GM18511 (cell line): ENCODE results near the gene CSAD.

Experiments used
- ATAC-seq: cut with Tn5 transposase; IDR thresholded peaks from one replicate; pipeline ENCODE4 v1.9.1; 2021; ENCODE audit warnings: mild to moderate bottlenecking, moderate library complexity; ENCODE audit not compliant: unreplicated experiment

The CSAD gene, protein sequence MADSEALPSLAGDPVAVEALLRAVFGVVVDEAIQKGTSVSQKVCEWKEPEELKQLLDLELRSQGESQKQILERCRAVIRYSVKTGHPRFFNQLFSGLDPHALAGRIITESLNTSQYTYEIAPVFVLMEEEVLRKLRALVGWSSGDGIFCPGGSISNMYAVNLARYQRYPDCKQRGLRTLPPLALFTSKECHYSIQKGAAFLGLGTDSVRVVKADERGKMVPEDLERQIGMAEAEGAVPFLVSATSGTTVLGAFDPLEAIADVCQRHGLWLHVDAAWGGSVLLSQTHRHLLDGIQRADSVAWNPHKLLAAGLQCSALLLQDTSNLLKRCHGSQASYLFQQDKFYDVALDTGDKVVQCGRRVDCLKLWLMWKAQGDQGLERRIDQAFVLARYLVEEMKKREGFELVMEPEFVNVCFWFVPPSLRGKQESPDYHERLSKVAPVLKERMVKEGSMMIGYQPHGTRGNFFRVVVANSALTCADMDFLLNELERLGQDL

DNA sequence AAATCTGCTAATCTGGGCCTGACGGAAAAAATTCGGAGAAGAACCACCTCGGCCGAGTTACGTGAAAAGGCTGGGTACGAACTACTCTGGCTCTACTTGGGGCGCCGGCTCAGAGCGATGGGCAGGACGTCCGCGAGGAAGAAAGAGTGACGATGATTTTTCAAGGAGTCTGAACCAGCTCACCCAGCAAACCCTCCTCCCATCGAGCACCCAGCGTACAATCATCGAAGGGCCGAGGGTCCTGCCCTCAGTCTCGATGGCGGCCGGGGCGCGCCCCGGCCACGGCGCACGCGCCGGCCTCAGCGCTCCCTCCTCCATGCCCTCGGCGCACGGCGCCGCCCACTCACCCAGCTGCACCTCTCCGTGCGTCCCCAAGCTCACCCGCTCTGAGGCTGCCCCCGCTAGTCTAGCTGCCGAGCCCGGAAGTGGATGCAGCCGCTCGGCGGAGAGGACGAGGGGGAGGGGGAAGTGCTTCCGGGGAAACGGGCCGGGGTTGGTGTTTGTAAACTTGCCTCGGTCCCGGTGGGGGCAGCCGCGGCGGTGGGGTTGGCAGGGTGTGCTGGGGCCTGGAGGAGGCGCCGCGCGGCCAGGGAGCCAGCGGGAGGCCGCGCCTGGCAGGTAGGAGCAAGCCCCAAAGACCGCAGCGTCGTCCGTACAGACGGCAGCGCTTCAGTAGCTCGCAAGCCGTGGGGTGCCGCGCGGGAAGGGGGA, at the start of gene CSAD, which contains the start of gene ZNF740:
TSS of gene CSAD (minus strand) at position 706 of the 711 bp plus-strand sequence. CDS start 7,455 bp downstream, outside the sequence.
TSS of gene ZNF740 (plus strand) at position 503 of the 711 bp plus-strand sequence. CDS start 1,262 bp downstream, outside the sequence.
- ATAC-seq, result peak; percentile 92

DNA sequence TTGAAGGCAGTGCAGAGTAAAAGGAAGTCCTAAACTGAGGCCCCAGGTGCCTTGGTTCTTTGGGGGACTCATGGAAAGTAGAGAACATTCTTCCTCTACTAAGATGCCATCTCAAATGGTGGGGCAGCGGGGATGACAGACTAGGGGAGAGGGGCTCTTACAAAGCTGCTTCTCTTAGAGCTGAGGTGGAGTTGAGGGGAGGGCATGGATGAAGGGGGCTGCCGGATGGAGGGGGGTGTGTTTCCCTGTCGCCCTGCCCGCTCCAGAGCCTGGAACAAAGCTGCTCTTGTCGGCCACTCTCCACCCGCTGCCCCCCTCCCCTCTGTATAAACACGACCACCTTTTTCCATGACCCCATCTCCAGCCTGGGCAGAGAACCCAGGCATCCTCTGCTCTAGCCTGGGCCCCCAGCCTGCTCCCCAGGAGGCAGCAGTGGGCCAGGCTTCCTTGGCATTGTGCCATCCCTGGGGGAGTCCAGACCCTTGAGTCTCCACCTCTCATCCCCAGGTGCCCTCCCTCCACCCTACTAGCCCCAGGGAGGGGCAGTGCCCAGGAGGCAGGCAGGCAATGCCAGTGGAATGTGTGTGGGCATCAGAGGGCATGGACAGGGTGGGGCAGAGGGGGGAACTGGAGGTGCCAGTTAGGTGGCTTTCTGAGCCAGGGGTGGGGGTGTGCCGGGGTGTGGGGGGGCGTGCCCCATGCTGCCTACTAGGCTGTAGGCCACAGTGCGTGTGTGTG, 49.6 kb upstream of the CSAD start:
- ATAC-seq, result no peak

DNA sequence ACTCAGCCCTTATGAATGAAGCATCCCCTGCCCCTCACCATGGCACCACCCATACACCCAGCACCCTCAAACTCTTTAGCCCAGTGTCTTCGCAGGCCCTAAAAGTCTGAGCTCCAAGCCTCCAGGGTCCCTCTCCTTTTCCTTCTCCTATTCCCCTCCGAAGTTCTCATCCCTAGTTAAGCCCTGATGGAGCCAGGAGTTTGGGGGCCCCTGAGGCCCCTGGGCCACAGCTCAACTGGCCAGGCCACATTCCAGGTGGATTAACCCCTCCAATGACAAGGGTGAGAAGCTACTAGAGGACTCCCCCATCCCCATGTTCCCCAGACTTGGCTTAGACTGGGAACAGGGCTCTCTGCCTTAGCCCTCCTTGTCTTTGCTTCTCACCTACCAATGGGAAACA, 48.7 kb upstream of the CSAD start:
- no peak for ATAC-seq

DNA sequence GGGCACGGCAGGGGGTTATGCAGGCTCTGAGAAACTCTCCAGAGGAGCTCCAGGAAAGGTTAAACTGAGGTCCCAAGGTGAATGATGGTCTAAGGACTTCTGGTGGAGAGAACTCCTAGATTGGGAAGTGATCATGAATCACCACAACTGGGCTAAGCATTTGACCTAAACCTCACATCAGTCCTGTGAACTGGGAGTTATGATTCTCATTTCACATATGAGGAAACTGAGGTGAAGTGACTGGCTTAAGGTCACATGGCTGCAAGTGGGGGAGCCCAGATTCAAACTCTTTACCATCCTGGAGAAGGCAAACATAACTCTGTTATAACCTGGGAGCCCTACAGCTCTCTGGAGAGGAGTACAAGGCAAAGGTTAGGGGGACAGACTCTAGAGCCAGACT, 47.1 kb upstream of the CSAD start:
- ATAC-seq, result no peak

DNA sequence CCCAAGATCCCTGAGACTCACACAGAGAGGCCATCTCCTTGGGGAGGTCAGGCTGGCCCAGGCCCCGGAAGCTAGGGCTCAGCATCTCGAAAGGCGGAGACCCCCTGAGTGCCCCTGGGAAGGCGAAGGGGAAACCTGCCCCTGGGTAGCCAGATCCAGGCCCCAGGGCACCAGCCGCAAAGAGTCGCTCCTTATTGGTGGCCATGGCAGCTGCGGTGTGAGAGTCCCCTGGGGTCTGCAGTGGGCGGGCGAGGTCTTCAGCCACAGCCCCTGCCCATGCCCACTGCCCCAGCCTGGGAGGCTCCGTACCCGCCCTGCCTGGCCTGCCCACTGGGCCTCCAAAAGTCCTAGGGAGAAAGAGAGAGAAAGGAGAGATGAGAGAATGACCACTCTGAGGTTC, 46.6 kb upstream of the CSAD start:
- no peak for ATAC-seq

DNA sequence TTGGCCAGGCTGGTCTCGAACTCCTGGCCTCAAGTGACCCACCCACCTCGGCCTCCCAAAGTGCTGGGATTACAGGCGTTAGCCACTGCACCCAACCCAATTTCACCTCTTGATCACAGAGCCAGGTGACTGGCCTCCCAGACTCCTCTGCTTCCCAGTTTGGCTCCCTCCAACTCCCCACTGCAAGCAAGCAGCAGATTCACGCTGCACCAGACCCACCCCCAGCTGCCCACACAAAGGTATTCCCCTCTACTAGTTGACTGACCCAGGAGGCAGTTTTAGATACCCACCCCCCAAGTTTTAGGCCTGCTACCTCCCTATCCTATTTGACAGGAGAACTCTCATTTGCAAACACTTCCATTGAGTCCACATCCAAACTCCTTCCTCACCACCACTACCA, 46.1 kb upstream of the CSAD start:
- ATAC-seq, result no peak

DNA sequence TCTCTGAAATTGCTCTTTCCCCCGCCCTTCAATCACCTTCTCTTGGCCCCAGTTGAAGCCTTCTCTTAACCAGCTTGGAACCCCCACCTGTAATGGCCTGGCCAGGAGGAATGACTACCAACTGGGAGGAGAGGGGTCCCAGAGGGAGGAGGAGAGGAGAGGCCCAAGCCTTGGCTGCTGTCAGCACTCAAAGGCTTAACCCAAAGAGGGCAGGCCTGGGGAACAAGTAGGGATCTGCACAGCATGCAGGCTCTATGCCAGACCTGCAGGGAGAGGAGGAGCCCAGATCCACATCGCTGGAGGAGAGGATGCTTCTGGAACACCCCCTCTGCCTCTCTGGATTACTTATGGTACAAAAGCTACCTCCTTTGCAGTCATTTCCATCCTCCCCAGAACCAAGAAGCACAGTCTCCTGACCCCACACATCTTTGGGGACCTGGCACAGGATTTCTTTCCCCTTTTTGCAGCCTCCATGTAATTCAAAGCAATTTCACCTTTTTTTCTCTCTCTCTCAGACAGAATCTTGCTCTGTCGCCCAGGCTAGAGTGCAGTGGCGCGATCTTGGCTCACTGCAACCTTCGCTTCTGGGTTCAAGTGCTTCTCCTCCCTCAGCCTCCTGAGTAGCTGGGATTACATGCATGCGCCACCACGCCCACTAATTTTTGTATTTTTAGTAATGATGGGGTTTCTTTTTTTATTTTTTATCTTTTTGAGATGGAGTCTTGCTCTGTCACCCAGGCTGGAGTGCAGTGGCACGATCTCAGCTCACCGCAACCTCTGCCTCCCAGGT, 45.1 kb upstream of the CSAD start:
- ATAC-seq, result no peak

DNA sequence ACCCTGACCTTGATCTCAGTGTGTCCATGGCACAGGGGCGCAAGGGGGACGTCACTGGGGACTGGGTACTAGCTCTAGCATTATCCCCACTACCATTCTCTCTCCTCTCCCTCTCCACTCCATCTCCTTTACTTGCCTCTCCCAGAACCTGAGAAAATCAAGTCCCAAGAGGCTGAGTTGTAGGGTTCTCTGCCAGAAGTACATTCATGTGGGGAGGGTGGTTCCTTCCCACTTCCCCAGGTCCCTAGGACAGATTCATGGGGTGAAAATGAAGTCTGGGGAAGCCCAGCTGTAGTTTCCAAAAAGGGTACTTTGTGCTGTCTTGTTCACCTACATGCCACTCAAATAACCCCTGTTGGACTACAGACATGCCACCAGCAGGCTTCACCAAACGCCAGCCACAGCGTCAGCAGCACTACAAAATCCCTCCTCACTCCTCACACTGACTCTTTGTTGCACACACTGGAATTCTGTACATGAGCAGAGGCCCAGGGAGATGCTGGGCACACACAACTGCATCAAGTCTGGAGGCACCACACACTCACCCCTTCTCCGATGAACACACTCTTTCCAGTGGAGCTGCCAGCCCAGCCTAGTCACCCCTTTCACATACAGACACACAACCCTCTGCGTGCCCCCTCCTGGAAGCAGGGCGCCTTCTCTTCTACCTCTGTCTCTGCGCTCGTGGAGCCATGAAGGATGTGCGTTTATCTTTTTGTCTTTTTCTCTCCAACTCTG, 44.3 kb upstream of the CSAD start:
- no peak for ATAC-seq

DNA sequence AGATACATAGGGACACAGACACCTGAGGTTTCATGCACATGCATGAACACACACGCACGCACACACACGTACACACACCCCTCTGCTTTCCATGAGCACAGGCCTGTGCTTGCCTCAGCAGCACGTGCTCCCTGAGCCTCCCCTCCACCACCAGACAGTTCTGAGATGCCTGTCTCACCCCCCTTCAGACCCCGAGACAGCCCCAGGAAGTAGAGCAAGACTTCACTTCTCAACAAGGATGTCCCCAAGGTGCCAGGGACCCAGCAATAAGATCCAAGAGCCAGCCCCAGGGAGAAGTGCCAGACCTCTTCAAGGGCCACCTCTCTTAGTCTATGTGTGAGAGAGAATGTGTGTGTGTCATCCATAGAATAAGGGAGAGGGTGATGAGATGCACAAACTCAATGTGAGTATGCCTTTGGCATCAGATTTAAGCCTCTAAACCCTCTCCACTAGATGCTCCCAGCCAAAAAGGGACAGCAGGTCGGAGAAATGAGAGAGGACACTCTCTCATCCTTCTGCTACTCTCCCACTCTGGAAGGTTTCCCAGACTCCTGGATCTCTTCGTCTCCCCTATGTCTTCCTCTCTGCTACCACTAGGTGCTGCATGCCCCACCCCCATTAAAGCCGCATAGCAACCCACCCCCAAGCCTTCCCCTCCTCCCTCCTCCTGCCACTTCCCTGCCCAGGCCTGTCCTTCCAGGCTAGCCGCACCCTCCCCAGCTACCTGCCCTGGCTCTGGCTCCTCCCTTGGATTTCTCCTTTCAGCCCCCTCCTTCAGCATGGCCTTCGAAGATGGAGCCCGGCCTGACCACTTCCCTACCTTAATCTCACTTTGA, 43.6 kb upstream of the CSAD start:
- ATAC-seq, result no peak

DNA sequence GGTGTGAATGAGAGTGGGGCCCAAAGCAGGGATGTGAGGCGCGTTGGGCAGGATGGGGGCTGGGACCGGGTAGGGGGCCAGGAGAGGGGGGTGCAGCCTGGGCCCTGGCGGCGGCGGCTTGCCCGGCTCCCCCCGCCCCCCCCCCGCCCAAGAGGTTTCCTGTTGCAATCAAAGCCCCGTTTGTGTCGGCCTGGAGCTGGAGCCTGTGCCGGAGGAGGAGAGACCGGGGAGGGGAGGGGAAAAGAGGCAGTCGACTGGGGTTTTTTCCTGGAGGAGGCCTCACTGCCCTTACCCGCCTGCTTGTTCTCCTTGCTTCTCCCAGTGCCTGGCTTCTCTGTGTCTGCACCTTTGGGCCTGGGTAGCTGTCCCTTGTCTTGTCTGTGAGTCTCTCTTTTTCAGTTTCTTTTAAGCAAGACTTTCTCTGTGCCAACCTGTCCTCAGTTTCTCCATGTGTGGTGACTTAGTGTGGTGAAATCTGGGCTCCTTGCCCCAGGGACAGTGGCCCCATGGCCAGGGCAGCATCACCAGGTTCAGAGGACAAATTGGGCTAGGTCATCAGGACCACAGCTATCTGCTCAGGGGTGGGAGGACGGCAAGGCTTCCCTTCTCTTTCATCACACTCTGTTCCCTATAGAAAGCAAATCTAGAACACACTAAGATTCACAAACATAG, 42.8 kb upstream of the CSAD start:
- no peak for ATAC-seq

DNA sequence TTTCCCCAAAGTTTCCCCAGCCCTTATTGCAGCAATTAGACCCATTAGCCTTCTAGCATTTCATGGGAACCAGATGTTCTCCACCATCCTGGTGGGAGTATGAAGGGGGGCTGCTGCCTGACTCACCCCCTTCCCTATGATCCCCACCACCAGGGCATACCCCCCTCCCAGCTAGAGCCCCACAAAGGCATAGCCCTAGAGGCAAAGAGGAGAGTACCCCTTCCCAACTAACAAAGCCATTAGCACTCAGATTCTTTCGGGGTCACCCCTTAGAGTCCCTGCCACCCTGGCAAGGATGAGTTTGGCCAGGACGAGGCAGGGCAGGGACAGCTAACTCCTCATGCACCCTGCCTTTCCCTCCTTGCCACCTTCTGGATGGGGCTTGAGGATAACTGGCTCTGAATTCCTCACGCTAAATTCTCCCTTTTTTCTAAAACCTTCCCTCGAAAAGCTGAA, 42.1 kb upstream of the CSAD start:
- no peak for ATAC-seq

DNA sequence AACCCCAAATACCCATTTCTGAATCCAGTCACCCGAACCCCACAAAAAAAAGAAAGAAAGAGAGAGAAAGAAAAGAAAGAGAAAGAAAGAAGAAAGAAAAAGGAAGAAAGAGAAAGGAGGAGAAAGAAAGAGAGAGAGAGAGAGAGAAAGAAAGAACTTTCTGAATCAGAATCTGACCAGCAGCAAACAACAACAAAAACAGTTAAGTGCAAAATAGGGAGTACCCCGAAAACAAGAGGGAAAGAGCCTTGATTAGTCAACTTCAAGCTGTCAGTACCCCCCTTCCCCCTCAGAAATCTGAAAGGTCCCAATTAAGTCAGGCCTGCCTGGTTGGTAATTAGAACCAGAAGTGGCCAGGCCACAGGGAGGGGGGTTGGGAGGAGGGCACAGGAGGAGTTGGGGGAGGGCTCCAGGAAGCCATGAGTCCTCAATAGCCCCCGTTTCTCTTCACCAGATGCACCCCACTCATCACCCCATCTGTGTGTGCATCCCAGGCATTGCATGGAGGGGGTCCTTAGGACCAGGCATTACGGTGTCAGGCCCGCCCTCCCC, 41.5 kb upstream of the CSAD start:
- ATAC-seq, result no peak

DNA sequence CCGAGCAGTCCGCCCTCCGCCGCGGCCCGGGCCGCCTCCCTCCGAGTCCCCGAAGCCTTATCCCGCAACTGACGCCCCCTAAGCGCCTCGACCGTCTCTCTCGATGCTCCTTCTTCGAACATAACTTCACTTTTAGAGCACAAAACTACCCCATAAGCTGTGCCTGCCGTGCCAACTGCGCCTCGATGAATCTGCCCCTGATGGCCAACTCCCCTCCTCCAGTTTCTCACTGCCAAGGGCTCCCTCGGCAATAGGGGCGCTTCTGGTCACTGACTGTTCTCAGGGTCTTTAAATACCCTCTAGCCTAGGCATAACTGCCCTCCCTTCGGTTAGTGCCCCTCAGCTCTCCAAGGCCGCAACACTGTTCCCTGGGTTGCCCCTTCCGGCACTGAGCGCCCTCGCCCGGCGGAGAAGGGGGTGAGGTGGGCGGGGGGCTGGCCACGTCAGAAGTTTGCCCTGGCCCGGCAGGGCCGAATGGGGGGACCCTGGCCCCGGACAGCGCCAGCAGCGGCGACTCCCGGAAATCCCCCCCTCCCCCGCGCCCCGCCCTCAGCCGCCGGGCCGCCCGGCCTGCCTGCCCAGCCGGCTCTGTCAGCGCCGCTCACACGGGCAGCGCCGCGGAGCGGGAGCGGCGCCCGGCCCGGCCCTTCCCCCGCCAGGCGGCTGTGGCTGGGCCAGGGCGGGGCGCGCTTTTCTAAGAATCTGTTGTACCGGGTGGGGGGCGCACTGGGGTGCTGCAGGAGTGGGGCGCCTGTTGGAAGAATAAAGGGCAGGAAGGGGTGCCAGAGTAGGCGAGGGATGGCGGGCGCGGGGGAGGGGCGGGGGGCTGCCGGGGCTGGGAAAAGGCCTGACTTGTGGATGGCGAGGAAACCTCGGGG, 40.7 kb upstream of the CSAD start:
- ATAC-seq, result peak; percentile 35

DNA sequence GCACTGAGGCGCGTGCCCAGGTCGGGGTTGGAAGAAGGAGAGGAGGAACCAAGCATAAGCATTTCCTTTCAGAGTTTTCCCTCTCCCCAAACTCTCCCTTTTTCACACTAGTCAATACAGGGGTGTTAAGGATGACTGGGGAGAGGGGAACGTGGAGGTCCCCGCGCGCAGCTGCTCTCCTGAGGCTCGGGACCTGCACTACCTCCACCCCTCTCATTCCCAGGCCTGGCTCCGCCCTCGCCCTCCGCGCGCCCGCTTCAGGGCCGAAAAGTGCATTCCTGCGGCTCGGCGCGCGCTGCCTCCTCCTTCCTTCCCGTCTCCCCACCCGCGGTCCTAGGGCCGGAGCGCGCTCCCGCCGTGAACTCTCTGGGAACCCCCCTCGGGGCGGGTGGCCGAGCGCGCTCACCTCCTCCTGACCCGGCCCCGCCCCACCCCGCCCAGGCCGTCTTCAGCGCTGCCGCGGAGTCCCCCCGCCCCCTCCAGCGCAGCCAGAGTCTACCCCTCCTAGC, 40.0 kb upstream of the CSAD start:
- peak; percentile 66 for ATAC-seq

DNA sequence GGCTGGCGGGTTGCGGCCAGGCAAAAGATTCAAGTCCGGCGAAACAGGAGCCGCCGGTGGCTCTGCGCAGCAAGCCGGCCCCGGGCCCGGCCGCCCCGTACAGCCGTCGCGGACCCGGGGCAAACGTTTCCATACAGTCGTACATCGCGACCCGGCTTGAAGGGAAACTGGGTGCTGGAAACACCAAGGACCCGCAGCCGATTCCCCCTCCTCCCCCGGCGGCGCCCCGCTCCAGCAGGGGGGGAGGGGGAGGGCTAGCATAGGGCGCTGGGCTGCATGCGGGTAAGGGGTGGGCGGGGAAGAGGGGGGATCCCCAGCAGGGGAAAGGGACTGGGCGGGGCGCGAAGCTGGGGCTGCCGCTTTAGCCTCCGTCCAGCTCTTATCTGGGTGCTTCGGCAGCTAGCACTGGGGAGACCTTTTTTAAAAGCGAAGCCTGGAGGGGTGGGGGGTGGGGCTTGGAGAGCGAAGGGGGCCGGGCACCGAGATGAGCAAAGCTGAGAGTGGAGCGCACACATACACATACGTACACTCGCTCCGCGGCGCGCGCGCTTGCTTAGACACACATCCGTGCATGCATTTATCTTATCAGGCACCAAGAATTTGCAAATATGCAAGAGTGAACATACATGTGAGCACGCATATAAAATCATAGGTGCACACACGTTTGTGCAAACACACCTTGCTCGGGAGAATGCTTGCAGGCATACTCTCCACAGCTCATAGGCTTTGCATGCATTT, 39.4 kb upstream of the CSAD start:
- peak; percentile 52 for ATAC-seq

DNA sequence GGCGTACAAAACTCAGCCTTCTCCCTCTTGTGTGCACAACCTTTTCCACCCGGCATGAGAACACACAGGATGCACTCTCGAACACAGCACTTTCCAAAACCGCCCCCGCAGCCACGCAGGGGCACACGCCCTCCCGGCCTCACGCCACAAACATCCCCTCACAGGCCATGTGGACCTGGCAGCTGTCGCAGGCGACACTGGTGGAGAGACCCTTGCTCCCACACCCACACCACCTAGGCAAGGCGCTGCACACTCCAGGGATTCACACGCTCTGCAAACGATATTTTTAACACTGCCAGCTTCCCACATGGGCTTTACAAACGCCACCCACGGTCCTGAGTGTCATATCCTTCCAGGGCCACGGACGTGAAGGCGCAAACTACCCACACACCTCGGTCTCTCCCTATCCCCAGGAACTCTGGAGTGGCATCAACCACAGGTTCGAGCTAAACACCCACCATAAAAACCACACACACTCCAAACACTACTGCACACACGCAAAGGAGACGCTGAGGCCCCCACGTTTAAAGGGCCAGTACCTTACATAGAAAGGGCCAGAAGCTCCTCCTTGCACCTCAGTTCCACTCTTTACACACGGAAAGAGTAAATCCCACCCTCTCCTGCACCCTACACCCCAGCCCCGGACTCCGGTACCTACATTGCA, 38.7 kb upstream of the CSAD start:
- ATAC-seq, result peak; percentile 27
